Ecto neural progenitor cell (in vitro differentiated cells): ENCODE data around the gene CTDNEP1.
"Not testable (repeated sequence)": the region's sequence is repeated elsewhere in the genome, so short reads cannot be mapped to it uniquely, and the experiment has no call there.

ENCODE experiments used
- DNase-seq: peaks from one replicate; pipeline ENCODE4 v3.0.0-alpha.2; 2018; ENCODE audit warnings: low spot score

CTDNEP1 gene

GRCh38 chr17:7248796-7249195 is 2.7 kb downstream of the CTDNEP1 start:
- no peak for DNase-seq

GRCh38 chr17:7246779-7247178 is 4.8 kb downstream of the CTDNEP1 start:
- DNase-seq: no peak

GRCh38 chr17:7243838-7244237 is 7.7 kb downstream of the CTDNEP1 start:
- DNase-seq: not testable (repeated sequence)

GRCh38 chr17:7243453-7243729 is 8.1 kb downstream of the CTDNEP1 start:
- DNase-seq: no peak

GRCh38 chr17:7242717-7243452 is 8.6 kb downstream of the CTDNEP1 start:
- peak; percentile 99 for DNase-seq

GRCh38 chr17:7241783-7242716 is 9.5 kb downstream of the CTDNEP1 start, which contains the start of gene GABARAP:
GABARAP (minus strand) TSS chr17:7242449; CDS start chr17:7242330, 119 bp downstream.
- peak; percentile 98 for DNase-seq

- DNase-seq: no peak
These were observed 10.3 kb downstream of the CTDNEP1 start for GRCh38 chr17:7241090-7241733.

GRCh38 chr17:7240375-7240774 is 11.2 kb downstream of the CTDNEP1 start:
- DNase-seq: no peak

- DNase-seq: peak; percentile 100
These were observed 12.2 kb downstream of the CTDNEP1 start, which contains the start of gene PHF23 for GRCh38 chr17:7239091-7240027. PHF23 (minus strand) TSS chr17:7239457; CDS start chr17:7239279, 178 bp downstream.

- peak; percentile 68 for DNase-seq
These were observed 13.0 kb downstream of the CTDNEP1 start for GRCh38 chr17:7238420-7239090.

- peak; percentile 93 for DNase-seq
These were observed 13.6 kb downstream of the CTDNEP1 start for GRCh38 chr17:7237761-7238419.

GRCh38 chr17:7237266-7237760 is 14.2 kb downstream of the CTDNEP1 start:
- no peak for DNase-seq

GRCh38 chr17:7236808-7237207 is 14.7 kb downstream of the CTDNEP1 start:
- DNase-seq: no peak

- DNase-seq: no peak
These were observed 15.6 kb downstream of the CTDNEP1 start for GRCh38 chr17:7235693-7236665.

- peak; percentile 99 for DNase-seq
These were observed 17.2 kb downstream of the CTDNEP1 start, which contains the start of gene DVL2 for GRCh38 chr17:7234083-7234951. DVL2 (minus strand) TSS chr17:7234517; CDS start chr17:7234262, 255 bp downstream.

GRCh38 chr17:7233701-7234082 is 17.8 kb downstream of the CTDNEP1 start:
- DNase-seq: no peak

- no peak for DNase-seq
These were observed 19.4 kb downstream of the CTDNEP1 start for GRCh38 chr17:7232114-7232513.

GRCh38 chr17:7229504-7229903 is 22.0 kb downstream of the CTDNEP1 start:
- DNase-seq: no peak
